Measurements from ENCODE around the gene NCKAP1.
"Not testable (repeated sequence)": the region's sequence is repeated elsewhere in the genome, so short reads cannot be mapped to it uniquely, and the experiment has no call there.

Gene NCKAP1

DNA sequence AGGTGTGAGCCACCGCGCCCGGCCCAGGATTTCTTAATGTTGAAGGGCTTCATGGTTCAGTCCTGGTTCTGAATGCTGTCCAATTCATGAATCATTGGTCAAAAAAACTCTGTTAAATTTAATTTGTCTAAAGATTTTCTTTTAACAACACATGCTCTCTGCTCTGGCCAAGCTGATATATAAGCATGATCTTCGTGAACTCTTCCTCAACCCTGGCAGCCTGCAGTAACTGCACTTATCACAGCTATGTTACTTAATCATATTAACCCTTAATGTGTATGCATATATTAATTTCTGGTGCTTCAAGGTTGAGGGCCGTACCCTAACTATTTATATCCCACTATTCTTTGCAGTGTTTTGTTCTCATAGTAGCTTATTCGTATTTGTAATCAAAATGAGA is 142.5 kb downstream of the NCKAP1 start:
- H3K9me3 Mint-ChIP-seq, result no peaks in the 10 kb centered on the region
- ATAC-seq, result no peak
- no peak overlapping the region for H3K27ac Mint-ChIP-seq
- peaks cover 10% of the 10 kb centered on the region for H3K27me3 Mint-ChIP-seq
- no peaks in the 10 kb centered on the region for H3K36me3 Mint-ChIP-seq
- no peaks in the 10 kb centered on the region for H3K4me1 Mint-ChIP-seq
- H3K4me3 Mint-ChIP-seq, result no peak overlapping the region

DNA sequence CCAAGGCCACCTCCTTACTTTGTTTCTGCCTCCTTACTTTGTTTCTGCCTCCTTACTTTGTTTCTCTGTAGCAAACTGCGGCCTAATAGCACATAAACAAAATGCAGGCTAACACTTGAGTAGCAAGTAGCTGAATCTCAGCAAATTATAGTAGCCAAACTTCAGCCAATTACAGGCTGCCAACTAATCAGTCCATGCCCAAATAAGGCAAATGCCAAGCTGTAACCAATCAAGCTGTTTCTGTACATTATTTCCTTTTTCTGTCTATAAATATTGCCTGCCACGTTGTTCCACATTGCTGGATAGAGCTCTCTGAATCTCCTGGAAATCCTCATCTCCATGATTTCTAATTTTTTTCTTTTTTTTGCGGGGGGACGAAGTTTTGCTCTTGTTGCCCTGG is 143.1 kb downstream of the NCKAP1 start:
- Mint-ChIP-seq H3K36me3 (no peaks in the 10 kb centered on the region), H3K27ac (no peak overlapping the region), H3K9me3 (no peaks in the 10 kb centered on the region), H3K4me3 (no peak overlapping the region), H3K4me1 (no peaks in the 10 kb centered on the region), H3K27me3 (peaks cover 10% of the 10 kb centered on the region)
- ATAC-seq, result no peak

DNA sequence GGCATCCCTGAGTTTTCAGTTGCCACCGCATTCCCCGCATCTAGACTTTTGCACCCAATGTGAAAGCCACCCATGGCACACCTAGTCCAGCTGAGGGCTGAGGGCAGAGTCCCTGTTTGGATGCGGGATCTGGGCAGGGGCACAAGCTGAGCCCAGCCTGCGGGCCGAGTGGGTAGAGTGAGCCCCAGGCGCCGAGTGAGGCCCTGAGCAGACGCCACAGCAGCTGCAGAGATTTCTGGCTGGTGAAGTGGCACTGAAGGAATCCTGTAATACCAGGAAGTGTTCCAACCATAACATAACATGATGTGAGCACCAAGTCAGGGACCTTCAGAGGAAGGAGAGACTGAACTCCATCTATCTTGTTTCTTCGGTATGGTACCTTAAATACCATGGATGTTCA is 144.1 kb downstream of the NCKAP1 start:
- Mint-ChIP-seq H3K4me3 (no peak overlapping the region), H3K27ac (no peak overlapping the region), H3K27me3 (peaks cover 10% of the 10 kb centered on the region), H3K4me1 (no peaks in the 10 kb centered on the region), H3K9me3 (no peaks in the 10 kb centered on the region), H3K36me3 (no peaks in the 10 kb centered on the region)
- ATAC-seq, result peak; percentile 47

DNA sequence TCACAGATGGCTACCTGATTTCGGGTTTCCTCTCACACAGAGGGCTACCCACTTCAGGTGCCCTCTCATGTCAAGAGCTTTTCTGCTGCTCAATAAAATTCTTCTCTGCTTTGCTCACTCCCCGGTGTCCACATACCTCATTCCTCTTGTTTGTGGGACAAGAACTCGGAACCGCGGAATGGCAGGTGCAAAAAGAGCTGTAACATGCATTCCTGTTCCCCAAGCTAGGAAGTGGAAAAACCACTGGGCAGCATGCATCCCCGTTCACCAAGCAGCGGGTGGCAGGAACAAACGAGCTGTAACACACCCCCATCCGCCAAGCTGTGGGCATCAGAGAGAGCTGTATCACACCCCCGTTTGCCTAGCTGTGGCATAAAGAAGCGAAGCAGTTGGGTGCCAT is 144.6 kb downstream of the NCKAP1 start:
- Mint-ChIP-seq H3K4me1 (no peaks in the 10 kb centered on the region), H3K27ac (no peak overlapping the region), H3K27me3 (peaks cover 10% of the 10 kb centered on the region), H3K36me3 (no peaks in the 10 kb centered on the region), H3K9me3 (no peaks in the 10 kb centered on the region), H3K4me3 (no peak overlapping the region)
- ATAC-seq, result no peak

DNA sequence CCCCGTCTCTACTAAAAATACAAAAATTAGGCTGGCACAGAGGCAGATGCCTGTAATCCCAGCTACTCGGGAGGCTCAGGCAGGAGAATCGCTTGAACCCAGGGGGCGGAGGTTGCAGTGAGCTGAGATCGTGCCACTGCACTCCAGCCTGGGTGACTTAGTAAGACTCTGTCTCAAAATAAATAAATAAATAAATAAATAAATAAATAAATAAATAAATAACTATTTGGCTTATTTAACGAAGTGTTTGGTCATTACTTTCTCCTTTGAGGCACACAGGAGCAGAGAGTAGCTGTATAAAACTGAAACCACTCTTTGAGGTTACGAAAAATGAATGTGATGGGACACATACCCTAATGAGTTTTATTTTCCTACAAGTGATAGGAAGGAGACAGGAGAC is 145.2 kb downstream of the NCKAP1 start:
- H3K4me3 Mint-ChIP-seq, H3K4me1 Mint-ChIP-seq, H3K9me3 Mint-ChIP-seq, H3K27ac Mint-ChIP-seq, H3K36me3 Mint-ChIP-seq, ATAC-seq: not testable (repeated sequence)
- H3K27me3 Mint-ChIP-seq, result peaks cover 10% of the 10 kb centered on the region

DNA sequence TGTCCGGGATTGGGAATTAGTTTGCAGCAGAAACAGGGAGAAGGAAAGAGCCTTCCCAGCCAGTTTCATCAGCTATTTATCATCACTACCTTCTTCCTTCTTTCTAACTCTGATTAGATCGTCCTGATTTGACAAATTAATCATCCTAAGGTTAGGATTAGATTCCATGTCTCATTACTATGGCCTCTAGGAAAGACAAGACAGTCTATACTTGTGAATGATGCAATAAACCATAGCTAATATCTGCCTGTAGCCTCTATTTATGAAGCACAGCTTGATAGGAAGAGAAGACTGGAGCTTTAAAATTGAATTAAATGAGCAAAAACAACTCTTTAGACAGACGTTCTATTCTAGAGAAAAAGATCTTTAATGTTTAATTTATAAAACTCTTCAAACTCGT is 146.6 kb downstream of the NCKAP1 start:
- no peaks in the 10 kb centered on the region for H3K36me3 Mint-ChIP-seq
- no peaks in the 10 kb centered on the region for H3K4me1 Mint-ChIP-seq
- H3K27me3 Mint-ChIP-seq, result peaks cover 6% of the 10 kb centered on the region
- H3K4me3 Mint-ChIP-seq, result no peak overlapping the region
- H3K27ac Mint-ChIP-seq, result no peak overlapping the region
- H3K9me3 Mint-ChIP-seq, result no peaks in the 10 kb centered on the region
- no peak for ATAC-seq

DNA sequence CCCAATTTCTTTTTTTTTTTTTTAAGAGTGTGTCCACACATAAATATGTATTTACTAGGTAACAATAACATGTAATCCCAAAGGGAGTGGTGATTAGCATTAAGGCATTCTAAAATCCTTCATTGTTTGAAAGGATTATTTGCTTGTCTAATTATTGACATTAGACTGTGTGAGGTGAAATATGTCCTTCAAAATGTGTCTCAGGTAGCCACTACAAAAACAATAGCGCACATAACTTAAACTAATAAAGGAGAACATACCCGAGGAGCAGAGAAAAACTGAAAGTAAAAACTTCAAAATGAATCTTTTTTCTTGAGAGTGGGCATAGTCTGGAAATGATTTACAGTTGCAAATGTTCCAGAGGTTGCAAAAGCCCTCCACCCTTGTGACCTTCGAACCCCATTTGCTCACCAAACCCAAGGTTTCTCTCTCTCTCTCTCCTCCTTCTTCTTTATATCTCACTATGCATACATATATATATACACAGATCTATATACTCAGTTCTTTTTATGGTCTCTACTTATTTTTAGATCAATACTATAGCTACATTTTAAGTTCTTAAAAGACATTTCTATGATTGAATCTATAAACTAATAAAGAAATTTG is 147.4 kb downstream of the NCKAP1 start:
- Mint-ChIP-seq H3K36me3 (no peaks in the 10 kb centered on the region), H3K4me3 (no peak overlapping the region), H3K9me3 (no peaks in the 10 kb centered on the region), H3K27me3 (no peaks in the 10 kb centered on the region), H3K27ac (no peak overlapping the region), H3K4me1 (no peaks in the 10 kb centered on the region)
- no peak for ATAC-seq

DNA sequence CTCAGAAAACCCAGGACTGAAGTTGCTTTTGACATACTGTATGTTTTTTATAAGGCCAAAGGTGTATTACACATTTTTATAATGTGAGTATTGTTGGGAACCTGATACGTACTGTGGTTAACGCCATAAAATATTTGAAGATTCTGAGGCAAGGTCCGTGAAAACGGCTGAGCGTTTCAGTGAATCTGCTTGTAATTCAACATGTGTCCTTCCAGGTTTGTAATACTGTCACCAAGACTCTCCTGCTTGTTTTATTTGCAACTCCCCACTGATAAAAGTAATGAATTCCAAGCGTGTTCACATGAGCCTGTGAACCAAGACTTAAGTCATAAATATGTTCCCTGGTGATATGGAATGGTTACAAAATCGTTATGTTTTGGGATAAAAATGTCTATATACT is 148.0 kb downstream of the NCKAP1 start:
- no peaks in the 10 kb centered on the region for H3K4me1 Mint-ChIP-seq
- no peak for ATAC-seq
- H3K36me3 Mint-ChIP-seq, result no peaks in the 10 kb centered on the region
- H3K27me3 Mint-ChIP-seq, result no peaks in the 10 kb centered on the region
- H3K4me3 Mint-ChIP-seq, result no peak overlapping the region
- H3K27ac Mint-ChIP-seq, result no peak overlapping the region
- no peaks in the 10 kb centered on the region for H3K9me3 Mint-ChIP-seq

DNA sequence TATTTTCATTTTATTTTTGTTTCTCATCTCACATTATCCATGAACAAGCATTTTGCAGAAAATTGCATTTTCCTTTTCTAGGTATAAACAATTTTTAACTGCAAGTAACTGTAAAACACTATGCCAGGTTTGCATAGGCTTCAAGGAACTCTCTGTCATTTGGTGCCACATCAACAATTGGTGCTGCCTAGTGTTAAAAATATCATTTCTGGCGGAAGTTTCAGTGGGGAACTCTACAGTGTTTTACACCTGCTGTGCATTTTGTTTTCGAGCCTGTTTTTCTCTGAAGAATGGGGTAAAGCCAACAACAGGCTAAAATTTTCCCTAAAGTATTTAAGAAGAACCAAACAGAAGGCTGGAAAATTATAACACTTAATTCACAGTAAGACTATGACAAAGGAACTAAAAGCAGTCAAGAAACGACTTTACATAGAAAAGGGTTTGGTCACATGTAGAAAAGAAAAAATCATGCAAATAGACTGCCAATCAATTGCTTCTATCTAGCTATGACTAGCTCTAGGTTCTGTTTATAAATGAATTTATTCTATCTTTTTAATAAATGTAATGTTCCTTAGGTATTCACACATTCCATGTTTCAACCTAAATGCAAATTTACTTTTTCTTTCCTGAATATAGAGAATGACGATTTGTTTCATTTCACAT is 150.4 kb downstream of the NCKAP1 start:
- Mint-ChIP-seq H3K36me3 (no peaks in the 10 kb centered on the region), H3K9me3 (no peaks in the 10 kb centered on the region), H3K4me1 (no peaks in the 10 kb centered on the region), H3K4me3 (no peak overlapping the region), H3K27me3 (no peaks in the 10 kb centered on the region), H3K27ac (no peak overlapping the region)
- ATAC-seq, result no peak

DNA sequence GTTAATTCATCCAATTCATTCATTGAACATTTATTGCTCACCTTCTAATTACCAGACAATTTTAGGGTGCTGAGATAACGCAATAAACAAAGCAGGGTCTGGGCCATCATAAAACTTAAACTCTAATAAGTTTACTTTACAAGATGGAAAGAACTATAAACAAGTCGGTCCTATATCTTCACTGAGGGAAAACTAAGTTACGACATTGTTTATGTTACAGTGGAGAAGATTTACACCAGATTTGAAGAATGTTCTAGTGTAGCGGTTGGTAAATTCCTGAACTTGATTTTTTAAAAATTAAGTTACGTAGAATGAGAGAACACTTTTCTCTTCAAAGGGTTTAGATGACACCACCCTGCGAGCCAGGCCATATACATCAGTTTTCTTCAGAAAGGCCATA is 151.2 kb downstream of the NCKAP1 start:
- Mint-ChIP-seq H3K4me1 (no peaks in the 10 kb centered on the region), H3K27ac (no peak overlapping the region), H3K27me3 (no peaks in the 10 kb centered on the region), H3K36me3 (no peaks in the 10 kb centered on the region), H3K4me3 (no peak overlapping the region), H3K9me3 (no peaks in the 10 kb centered on the region)
- no peak for ATAC-seq

DNA sequence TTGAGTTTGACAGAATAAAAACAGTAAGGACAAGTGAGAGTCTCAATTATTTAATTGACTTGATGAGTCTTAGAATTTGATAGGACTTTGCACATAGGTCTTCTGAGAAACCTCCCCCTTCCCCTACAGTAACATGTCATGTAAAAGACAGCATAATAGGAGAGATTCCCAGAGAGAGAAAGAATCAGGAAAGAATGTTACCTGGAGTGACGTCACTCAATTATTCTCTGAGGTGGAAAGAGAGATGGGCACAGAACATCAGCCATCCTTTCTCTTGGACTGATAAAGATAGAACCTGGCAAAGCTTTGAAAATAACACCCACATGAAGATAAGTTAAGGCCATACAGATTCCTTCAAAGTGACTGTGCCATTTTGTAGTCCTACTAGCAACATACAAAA is 152.5 kb downstream of the NCKAP1 start:
- no peaks in the 10 kb centered on the region for H3K9me3 Mint-ChIP-seq
- H3K27me3 Mint-ChIP-seq, result no peaks in the 10 kb centered on the region
- H3K36me3 Mint-ChIP-seq, result no peaks in the 10 kb centered on the region
- no peak overlapping the region for H3K4me3 Mint-ChIP-seq
- no peak overlapping the region for H3K27ac Mint-ChIP-seq
- no peaks in the 10 kb centered on the region for H3K4me1 Mint-ChIP-seq
- no peak for ATAC-seq

DNA sequence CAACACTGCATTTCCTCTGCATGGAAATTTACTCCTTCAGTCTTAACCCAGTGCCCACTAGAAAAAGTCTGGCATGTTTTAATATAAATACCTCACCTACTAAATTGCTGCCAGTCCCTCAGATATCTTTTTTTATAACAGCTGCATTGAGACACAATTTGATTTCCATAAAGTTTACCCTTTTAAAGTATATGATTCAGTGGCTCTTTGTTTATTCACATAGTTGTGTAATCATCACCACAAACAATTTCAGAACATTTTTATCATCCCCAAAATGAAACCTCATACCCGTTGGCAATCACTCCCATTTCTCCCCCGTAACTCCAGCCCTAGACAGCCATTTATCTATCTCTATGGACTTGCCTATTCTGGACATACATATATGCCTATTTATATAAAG is 154.8 kb downstream of the NCKAP1 start:
- Mint-ChIP-seq H3K27me3 (no peaks in the 10 kb centered on the region), H3K36me3 (no peaks in the 10 kb centered on the region), H3K9me3 (peaks cover 3% of the 10 kb centered on the region), H3K27ac (no peak overlapping the region), H3K4me3 (no peak overlapping the region), H3K4me1 (no peaks in the 10 kb centered on the region)
- no peak for ATAC-seq

DNA sequence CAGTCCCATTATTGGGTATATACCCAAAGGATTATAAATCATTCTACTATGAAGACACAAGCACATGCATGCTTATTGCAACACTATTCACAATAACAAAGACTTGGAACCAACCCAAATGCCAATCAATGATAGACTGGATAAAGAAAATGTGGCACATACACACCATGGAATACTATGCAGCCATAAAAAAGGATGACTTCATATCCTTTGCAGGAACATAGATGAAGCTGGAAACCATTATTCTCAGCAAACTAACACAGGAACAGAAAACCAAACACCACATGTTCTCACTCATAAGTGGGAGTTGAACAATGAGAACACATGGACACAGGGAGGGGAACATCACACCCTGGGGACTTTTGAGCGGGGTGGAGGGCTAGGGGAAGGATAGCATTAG is 158.2 kb downstream of the NCKAP1 start:
- H3K4me3 Mint-ChIP-seq, H3K27me3 Mint-ChIP-seq, H3K4me1 Mint-ChIP-seq, H3K27ac Mint-ChIP-seq, H3K36me3 Mint-ChIP-seq, ATAC-seq: not testable (repeated sequence)
- H3K9me3 Mint-ChIP-seq, result peaks cover 13% of the 10 kb centered on the region

DNA sequence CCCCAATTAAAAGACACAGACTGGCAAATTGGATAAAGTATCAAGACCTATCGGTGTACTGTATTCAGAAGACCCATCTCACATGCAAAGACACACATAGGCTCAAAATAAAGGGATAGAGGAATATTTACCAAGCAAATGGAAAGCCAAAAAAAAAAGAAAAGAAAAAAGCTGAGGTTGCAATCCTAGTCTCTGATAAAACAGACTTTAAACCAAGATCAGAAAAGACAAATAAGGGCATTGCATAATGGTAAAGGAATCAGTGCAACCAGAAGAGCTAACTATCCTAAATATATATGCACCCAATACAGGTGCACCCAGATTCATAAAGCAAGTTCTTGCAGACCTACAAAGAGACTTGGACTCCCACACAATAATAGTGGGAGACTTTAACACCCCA is 161.6 kb downstream of the NCKAP1 start:
- not testable (repeated sequence) for H3K27ac Mint-ChIP-seq, H3K4me3 Mint-ChIP-seq, H3K27me3 Mint-ChIP-seq, ATAC-seq, H3K4me1 Mint-ChIP-seq, H3K36me3 Mint-ChIP-seq
- peaks cover 17% of the 10 kb centered on the region for H3K9me3 Mint-ChIP-seq

DNA sequence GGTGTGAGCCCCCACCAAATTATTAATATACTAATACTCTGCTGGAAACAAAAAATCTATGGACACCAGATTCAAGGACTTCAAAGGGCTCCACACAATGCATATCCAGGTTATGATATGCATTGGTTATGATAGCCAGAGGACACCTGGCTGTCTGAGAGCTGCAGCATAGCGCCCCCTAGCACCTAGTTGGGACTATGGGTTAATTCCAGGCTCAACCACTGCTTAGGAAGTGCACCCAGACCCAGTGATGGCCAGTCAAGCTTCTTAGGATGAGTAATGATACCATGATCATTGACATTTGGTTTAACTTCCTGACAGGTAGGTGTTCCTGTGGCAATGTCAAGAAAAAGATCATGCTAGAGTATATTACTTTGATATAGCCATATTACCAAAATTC is 168.0 kb downstream of the NCKAP1 start:
- Mint-ChIP-seq H3K4me3 (no peak overlapping the region), H3K9me3 (peaks cover 5% of the 10 kb centered on the region), H3K27ac (no peak overlapping the region), H3K4me1 (peaks cover 23% of the 10 kb centered on the region), H3K36me3 (no peaks in the 10 kb centered on the region), H3K27me3 (peaks cover 34% of the 10 kb centered on the region)
- no peak for ATAC-seq

DNA sequence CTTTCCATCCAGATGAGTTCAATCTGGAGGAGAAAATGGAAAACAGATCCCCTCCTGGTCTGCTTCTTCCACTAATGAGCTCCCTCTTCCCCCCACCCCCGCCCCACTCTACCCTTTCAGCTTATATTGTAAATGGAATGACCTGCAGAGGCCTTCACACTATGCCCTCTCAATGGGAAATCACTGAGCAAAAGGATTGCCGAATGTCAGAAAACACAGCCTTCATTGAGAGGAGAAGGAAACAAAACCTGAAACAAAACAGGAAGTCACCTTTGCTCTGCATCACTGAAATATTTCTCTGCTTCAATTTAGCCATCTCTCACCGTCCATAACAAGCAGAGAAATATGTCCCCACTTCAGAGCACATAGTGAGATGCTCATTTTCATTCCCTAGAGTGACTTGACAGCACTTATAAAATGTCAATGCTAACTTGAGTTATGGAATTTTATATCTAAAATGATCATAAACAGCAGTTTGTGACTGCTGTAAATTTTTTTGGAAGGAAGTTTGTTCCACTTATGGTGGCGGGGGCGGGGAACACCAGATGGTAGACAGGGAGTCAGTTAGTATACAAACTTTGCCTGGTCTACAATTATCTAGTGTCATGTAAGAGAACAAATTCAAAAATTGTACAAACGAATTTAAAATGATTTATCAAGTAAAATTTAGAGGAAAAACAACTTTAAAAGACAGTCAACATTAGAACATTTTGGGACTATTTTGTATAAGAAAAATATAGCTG is 170.0 kb downstream of the NCKAP1 start:
- Mint-ChIP-seq H3K36me3 (no peaks in the 10 kb centered on the region), H3K9me3 (no peaks in the 10 kb centered on the region), H3K4me3 (no peak overlapping the region), H3K4me1 (peaks cover 23% of the 10 kb centered on the region), H3K27me3 (peaks cover 52% of the 10 kb centered on the region), H3K27ac (no peak overlapping the region)
- ATAC-seq, result no peak

Data from stimulated activated memory B cell treated with anti-CD40 and anti-IgM and Interleukin-4, amounts not matched to agents 10 μg/mL and 1 μg/mL and 100 μg/mL, for 72 hours (primary cell).